ENCODE data around the gene UNC13C. TPM values are rescaled to one million over a fixed set of nuclear protein-coding genes. Genes with fewer than 3 reads are reported as not detected.

UNC13C gene
- total RNA-seq, 1 donor from 2014 or later = 3.7 TPM

- Mint-ChIP-seq H3K27me3 (no peaks in the 10 kb centered on the region), H3K4me1 (ENCODE audit: unreplicated experiment) (no peaks in the 10 kb centered on the region), H3K36me3 (no peaks in the 10 kb centered on the region), H3K9me3 (peaks cover under 1% of the 10 kb centered on the region), H3K27ac (no peak overlapping the region), H3K4me3 (no peak overlapping the region)
- no peak for TF ChIP-seq CTCF (conservative IDR thresholded peaks at IDR 0.05)
- no peak for DNase-seq (ENCODE audit: extremely low spot score, unreplicated experiment)
These were observed 9.2 kb downstream of the UNC13C start for GRCh38 chr15:53987480-53987879.

- no peaks in the 10 kb centered on the region for H3K36me3 Mint-ChIP-seq
- H3K4me1 Mint-ChIP-seq (ENCODE audit: unreplicated experiment) = peaks cover 4% of the 10 kb centered on the region
- no peaks in the 10 kb centered on the region for H3K9me3 Mint-ChIP-seq
- no peak overlapping the region for H3K4me3 Mint-ChIP-seq
- H3K27ac Mint-ChIP-seq = no peak overlapping the region
- no peaks in the 10 kb centered on the region for H3K27me3 Mint-ChIP-seq
- TF ChIP-seq CTCF (conservative IDR thresholded peaks at IDR 0.05) = no peak
- DNase-seq (ENCODE audit: extremely low spot score, unreplicated experiment) = no peak
These were observed 29.0 kb downstream of the UNC13C start for GRCh38 chr15:54007256-54007655.

GRCh38 chr15:54011656-54012055 is 33.4 kb downstream of the UNC13C start:
- Mint-ChIP-seq H3K36me3 (no peaks in the 10 kb centered on the region), H3K27me3 (no peaks in the 10 kb centered on the region), H3K9me3 (no peaks in the 10 kb centered on the region), H3K27ac (no peak overlapping the region), H3K4me1 (ENCODE audit: unreplicated experiment) (peaks cover 4% of the 10 kb centered on the region), H3K4me3 (no peak overlapping the region)
- no peak for DNase-seq (ENCODE audit: extremely low spot score, unreplicated experiment)
- no peak for TF ChIP-seq CTCF (conservative IDR thresholded peaks at IDR 0.05)

GRCh38 chr15:54014067-54014655 is 35.9 kb downstream of the UNC13C start:
- H3K27ac Mint-ChIP-seq = no peak overlapping the region
- no peak for TF ChIP-seq CTCF (conservative IDR thresholded peaks at IDR 0.05)

GRCh38 chr15:54017251-54017650 is 39.0 kb downstream of the UNC13C start:
- no peak overlapping the region for H3K27ac Mint-ChIP-seq
- DNase-seq (ENCODE audit: extremely low spot score, unreplicated experiment) = no peak
- H3K4me1 Mint-ChIP-seq (ENCODE audit: unreplicated experiment) = no peaks in the 10 kb centered on the region
- no peak overlapping the region for H3K4me3 Mint-ChIP-seq
- no peak for TF ChIP-seq CTCF (conservative IDR thresholded peaks at IDR 0.05)
- H3K27me3 Mint-ChIP-seq = no peaks in the 10 kb centered on the region
- no peaks in the 10 kb centered on the region for H3K9me3 Mint-ChIP-seq
- H3K36me3 Mint-ChIP-seq = no peaks in the 10 kb centered on the region

More at GRCh38 chr15:54014067-54014655, 35.9 kb downstream of the UNC13C start:
- Mint-ChIP-seq H3K9me3 (no peaks in the 10 kb centered on the region), H3K27me3 (no peaks in the 10 kb centered on the region), H3K36me3 (no peaks in the 10 kb centered on the region), H3K4me3 (no peak overlapping the region), H3K4me1 (ENCODE audit: unreplicated experiment) (peaks cover 4% of the 10 kb centered on the region)
- no peak for DNase-seq (ENCODE audit: extremely low spot score, unreplicated experiment)

- no peak for DNase-seq (ENCODE audit: extremely low spot score, unreplicated experiment)
- no peaks in the 10 kb centered on the region for H3K9me3 Mint-ChIP-seq
- H3K4me1 Mint-ChIP-seq (ENCODE audit: unreplicated experiment) = no peaks in the 10 kb centered on the region
- no peak overlapping the region for H3K4me3 Mint-ChIP-seq
- H3K36me3 Mint-ChIP-seq = no peaks in the 10 kb centered on the region
- H3K27me3 Mint-ChIP-seq = no peaks in the 10 kb centered on the region
- TF ChIP-seq CTCF (conservative IDR thresholded peaks at IDR 0.05) = no peak
- H3K27ac Mint-ChIP-seq = no peak overlapping the region
These were observed 39.7 kb downstream of the UNC13C start for GRCh38 chr15:54017959-54018358.
